Fibroblast of peridontal ligament (primary cell): Measurements from ENCODE around the gene GPC5.
"Not testable (repeated sequence)": the region's sequence is repeated elsewhere in the genome, so short reads cannot be mapped to it uniquely, and the experiment has no call there.

Source experiments
- DNase-seq: peaks from one replicate; pipeline ENCODE4 v3.0.0-alpha.2; 2010; ENCODE audit errors: extremely low read depth

Gene GPC5

GRCh38 chr13:91398413-91399188 is at the start of gene GPC5:
GPC5 (plus strand) TSS chr13:91398621.
- peak; percentile 16 for DNase-seq

DNA sequence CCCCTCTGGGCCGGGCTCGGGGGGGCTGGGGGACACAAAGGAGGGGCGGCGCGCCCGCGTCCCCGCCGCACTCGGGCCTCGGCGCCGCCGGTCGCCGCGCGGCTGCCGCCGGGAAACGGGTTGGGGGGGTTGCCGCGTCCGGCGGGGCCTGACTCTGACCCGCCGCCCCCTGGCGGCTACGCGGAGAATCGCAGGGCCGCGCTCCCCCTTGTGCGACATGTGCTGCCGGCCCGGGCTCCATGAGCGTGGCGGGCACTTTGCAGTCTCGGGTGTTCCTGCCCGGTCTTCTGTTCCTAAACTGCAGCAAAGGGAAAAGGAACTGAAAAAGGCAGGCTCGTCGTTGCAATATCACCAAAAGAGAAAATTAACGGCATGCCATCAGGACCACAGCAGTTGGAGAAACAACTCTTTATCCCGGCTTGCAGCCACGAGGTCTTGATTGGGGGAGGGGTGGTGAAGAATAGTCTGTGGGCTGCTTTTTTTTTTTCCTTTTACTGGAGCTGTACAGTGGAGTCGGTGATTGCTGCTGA is 49.5 kb upstream of the GPC5 start:
- DNase-seq: peak; percentile 80

- no peak for DNase-seq
These were observed 48.2 kb upstream of the GPC5 start for GRCh38 chr13:91349992-91350911.

GRCh38 chr13:91351123-91351522 is 47.3 kb upstream of the GPC5 start:
- DNase-seq: no peak

GRCh38 chr13:91351980-91352379 is 46.4 kb upstream of the GPC5 start:
- DNase-seq: no peak

DNA sequence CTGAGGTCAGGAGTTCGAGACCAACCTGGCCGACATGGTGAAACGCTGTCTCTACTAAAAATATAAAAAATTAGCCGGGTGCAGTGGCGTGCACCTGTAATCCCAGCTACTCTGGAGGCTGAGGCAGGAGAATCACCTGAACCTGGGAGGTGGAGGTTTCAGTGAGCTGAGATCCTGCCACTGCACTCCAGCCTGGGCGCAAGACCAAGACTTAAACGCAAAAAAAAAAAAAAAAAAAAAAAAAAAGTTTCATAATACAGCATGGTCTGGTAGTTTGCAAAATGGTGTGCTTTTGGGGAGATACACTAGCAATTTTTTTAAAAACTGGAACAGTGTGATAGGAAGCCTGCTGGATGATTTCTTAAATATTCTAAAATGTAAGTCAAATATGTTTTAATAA is 45.5 kb upstream of the GPC5 start:
- not testable (repeated sequence) for DNase-seq

DNA sequence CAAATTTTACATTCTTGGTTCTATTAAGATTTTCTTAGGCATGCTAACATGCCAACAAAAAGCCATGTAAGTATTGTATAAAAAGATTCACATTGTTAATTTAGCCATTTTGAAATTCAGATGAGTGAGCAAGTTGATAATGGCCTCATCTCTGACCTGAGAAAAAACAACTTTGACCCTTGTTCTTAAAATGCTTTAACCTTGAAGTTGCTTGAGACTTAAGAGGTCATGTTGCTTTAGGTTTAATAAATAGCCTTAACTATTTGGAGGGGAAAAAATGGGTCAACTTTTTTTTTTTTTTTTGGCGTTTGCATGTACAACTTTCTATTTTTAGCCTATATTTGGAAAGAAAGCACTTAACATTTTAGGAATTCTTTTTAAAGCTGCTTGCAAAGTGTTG is 44.9 kb upstream of the GPC5 start:
- DNase-seq: no peak

GRCh38 chr13:91355099-91355825 is 43.2 kb upstream of the GPC5 start:
- DNase-seq: no peak

GRCh38 chr13:91355826-91356710 is 42.4 kb upstream of the GPC5 start:
- DNase-seq: no peak

DNA sequence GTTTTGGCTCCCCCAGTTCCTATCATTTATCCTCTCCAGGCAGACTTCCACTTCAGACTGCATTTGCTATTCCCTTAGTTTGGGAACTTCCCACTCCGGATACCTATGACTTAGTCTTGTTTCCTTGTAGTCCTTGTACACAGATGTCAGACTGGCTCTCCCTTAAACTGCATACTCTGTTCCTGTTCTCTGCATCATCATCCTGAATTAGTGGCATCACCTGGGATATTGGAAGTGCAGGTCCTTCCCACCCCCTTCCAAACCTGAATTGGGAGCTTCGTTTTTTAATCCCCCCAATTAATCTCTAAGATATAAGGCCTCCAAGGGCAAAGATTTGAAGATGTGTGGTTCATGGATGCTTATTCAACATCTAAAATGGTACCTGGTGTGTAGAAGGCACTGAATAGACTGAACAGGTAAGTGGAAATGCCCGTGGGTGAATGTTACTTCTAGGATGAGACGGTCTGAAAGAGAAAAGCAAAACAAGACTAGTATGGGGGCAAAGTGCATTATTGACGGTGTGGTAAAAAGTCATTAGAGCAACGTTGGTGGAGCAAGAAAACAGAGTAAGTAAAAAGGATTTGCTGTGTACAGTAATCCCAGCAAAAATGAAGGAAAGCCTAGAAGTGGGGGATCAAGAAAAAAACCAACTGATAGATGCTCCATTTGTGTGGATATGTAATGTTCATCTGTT is 41.4 kb upstream of the GPC5 start:
- no peak for DNase-seq

DNA sequence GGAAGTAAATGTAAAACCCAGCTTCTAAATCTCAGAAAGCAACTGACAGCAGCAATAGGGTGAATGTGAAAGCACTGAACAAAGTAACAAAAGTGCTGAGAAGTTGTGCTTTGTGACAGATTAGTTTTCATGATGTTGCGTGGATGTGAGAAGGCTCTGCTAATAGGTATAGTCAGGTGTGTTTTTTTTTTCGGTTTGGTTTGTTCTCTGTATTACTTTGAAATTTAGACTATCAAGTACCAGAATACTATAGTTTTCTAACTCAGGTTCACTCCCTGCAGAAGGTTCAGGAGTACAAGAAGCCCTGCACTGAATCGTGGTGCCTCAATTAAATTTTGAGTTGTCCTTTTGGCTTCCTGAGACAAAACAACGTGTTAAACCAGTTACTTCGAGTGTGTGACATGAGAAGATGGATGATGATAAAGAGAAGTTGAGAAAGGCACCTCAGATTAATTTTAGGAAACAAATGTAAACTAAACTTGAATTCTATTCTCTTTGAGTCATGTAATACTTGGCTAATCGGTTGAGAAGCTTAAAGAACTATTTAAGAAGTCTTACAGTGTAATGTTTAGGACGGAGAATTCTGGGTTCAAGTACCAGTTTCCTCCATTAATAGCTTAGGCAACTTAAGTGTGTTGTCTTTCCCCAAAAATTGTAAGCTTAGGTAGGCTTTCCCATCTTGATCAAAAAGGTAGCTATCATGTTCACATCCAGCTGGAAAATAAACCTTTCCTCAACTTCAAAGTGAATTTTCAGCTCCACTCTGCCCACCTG is 40.6 kb upstream of the GPC5 start:
- DNase-seq: no peak

DNA sequence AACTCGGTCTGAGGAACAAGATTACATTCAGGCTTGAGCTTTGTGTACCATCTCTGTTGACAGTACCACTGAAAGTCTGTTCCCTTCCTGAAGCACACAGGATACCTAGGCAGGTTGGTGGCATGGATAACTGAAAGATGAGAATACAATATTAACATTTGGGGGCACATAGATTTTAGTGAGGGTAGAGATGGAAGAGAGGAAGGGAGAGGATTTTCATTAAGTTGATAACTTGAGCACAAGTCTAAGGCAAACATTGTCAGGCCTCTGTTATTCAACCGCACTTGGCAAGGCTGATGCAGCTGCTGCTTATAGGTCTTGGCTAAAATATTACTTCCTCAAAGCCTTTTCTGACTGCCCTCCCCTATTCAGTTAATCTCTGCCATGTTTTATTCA is 40.0 kb upstream of the GPC5 start:
- DNase-seq: no peak

DNA sequence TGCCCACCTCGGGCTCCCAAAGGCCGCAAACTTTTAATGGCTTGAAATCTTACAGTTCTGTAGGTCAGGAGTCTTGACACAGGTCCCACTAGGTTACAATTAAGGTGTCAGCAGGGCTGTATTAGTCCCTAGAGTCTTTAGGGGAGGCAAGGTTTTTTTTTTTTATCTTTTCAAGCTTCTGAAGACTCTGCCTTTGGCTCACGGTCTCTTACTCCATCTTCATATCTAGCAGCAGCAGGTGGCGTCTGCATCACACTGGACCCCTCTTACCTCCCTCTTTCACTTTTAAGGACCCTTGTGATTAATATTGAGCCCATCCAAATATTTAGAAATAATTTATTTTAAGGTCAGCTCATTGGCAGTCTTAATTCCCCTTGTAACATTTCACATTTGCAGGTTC is 39.3 kb upstream of the GPC5 start:
- no peak for DNase-seq

GRCh38 chr13:91359631-91360030 is 38.8 kb upstream of the GPC5 start:
- no peak for DNase-seq

- DNase-seq: no peak
These were observed 38.1 kb upstream of the GPC5 start for GRCh38 chr13:91360246-91360751.

DNA sequence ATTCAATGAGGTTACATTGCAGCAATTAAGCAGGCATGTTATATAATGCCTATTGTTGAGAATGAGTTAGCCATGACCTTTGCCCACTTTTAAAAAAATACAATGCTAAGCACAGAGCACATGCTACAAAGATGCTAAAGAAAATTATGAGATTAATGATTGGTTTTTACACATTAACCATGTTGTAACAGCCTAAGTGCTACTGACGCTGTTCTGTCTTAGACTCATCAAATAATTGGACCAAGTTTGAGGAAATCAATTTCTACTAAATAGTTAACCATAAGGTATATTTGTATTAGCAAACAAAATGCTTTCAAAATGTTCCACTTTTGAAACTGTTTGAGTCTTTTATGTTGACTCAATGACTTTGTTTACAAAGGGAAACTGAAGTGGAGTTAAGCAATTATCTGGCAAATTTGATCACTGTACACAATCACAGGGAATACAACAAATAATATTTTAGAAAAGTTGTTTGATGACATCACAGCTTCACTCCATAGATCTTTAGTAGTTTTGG is 36.6 kb upstream of the GPC5 start:
- DNase-seq: no peak

GRCh38 chr13:91362908-91363307 is 35.5 kb upstream of the GPC5 start:
- peak; percentile 25 for DNase-seq

- DNase-seq: no peak
These were observed 30.3 kb upstream of the GPC5 start for GRCh38 chr13:91368101-91368500.
